Measurements from ENCODE around the gene GRID2.

- TF ChIP-seq POLR2A (IDR thresholded peaks at IDR 0.05; ENCODE audit: low read depth, low read length) (no peak), TAF1 (IDR thresholded peaks at IDR 0.05; ENCODE audit: borderline replicate concordance, low read depth, low read length) (no peak)
Observed at GRCh38 chr4:92307866-92308265, 4.1 kb downstream of the GRID2 start.
